ENCODE measurements around the gene TFEC. TPM values are rescaled to one million over a fixed set of nuclear protein-coding genes. Genes with fewer than 3 reads are reported as not detected.

TFEC gene
- under 0.01 TPM in 1 of 2 replicates, not detected in the other for total RNA-seq

GRCh38 chr7:116030651-116031276, at the start of gene TFEC:
TFEC (minus strand) TSS chr7:116030763; CDS start chr7:115984441, 46,322 bp downstream.

Other genes with a start within 250 kb of the TFEC start
- 57.0 and 84.3 TPM in 2 replicates for gene TES, start 179.8 kb upstream of the TFEC start, total RNA-seq